GM12865 (cell line): ENCODE data around the gene GLCE.

ENCODE experiments used
- DNase-seq: peaks from one replicate; pipeline ENCODE4 v3.0.0; 2010; ENCODE audit warnings: low read depth
- H3K4me3 ChIP-seq: 2 replicates; pipeline ENCODE4 v1.5.1; 2011; ENCODE audit warnings: mild to moderate bottlenecking, low read depth, low read length, control low read depth
- CTCF ChIP-seq: IDR thresholded peaks from 2 replicates; pipeline ENCODE4 v1.5.1; 2011; ENCODE audit warnings: low read length, control low read depth, low read depth, inconsistent platforms; ENCODE audit not compliant: insufficient read depth; ENCODE audit errors: missing control alignments

Gene GLCE

GRCh38 chr15:69305204-69305931 is 144.9 kb downstream of the GLCE start:
- DNase-seq = no peak
- no peak overlapping the region for H3K4me3 ChIP-seq
- no peak for TF ChIP-seq CTCF

- H3K4me3 ChIP-seq = no peak overlapping the region
These were observed 145.6 kb downstream of the GLCE start for GRCh38 chr15:69305933-69306568.

GRCh38 chr15:69307939-69308338 is 147.5 kb downstream of the GLCE start:
- DNase-seq = no peak

More at GRCh38 chr15:69305933-69306568, 145.6 kb downstream of the GLCE start:
- no peak for TF ChIP-seq CTCF
- no peak for DNase-seq

GRCh38 chr15:69308949-69309348 is 148.5 kb downstream of the GLCE start:
- no peak for TF ChIP-seq CTCF
- no peak overlapping the region for H3K4me3 ChIP-seq
- no peak for DNase-seq

More at GRCh38 chr15:69307939-69308338, 147.5 kb downstream of the GLCE start:
- TF ChIP-seq CTCF = no peak
- H3K4me3 ChIP-seq = no peak overlapping the region

GRCh38 chr15:69311319-69311721 is 150.9 kb downstream of the GLCE start:
- no peak overlapping the region for H3K4me3 ChIP-seq
- no peak for TF ChIP-seq CTCF
- no peak for DNase-seq

GRCh38 chr15:69313432-69314000 is 153.1 kb downstream of the GLCE start:
- DNase-seq = no peak
- TF ChIP-seq CTCF = no peak
- H3K4me3 ChIP-seq = no peak overlapping the region
